ENCODE results near the gene PPP1R3G. TPM values are rescaled to one million over a fixed set of nuclear protein-coding genes. Genes with fewer than 3 reads are reported as not detected.

Gene PPP1R3G
- total and polyA plus RNA-seq, 2 of the 13 experiments (the other 11 are each of a cell fraction or from before 2014, with no cell fraction given) = 1.2 to 1.3 TPM

- TF ChIP-seq ZNF609 (CRISPR knock-in tag; IDR thresholded peaks at IDR 0.05; ENCODE audit: borderline replicate concordance) (no peak), TFE3 (CRISPR knock-in tag; IDR thresholded peaks at IDR 0.05) (no peak)
Measured at GRCh38 chr6:5102267-5102970, 17.3 kb downstream of the PPP1R3G start (continued).

- no peaks in the 10 kb centered on the region for H3K9me3 ChIP-seq (ENCODE audit: low read length)
- BruUV-seq (replicated peaks) = no TSS peak
- no peaks in the 10 kb centered on the region for H3K79me2 ChIP-seq (ENCODE audit: insufficient read depth, low read length)
- ChIA-PET CTCF (ENCODE audit: low intra/inter-chr PET ratio, low total read pairs) (no interaction called here), POLR2A (no interaction called here)
- FAIRE-seq = no peak
- no peak for DNase-seq (ENCODE audit: low spot score)
- H3K4me2 ChIP-seq (ENCODE audit: low read depth, low read length) = no peak overlapping the region
- no peaks in the 10 kb centered on the region for H4K20me1 ChIP-seq (ENCODE audit: insufficient read depth, low read length)
- intact Hi-C loops (cut with micrococcal nuclease; ENCODE audit: unreplicated experiment) = no loop called here
- peaks cover 0 to 2% of the 10 kb centered on the region in 2 experiments; a peak in 2 of 5 replicates for H3K36me3 ChIP-seq (replicated peaks in 1 of 2; ENCODE audit: control insufficient read depth in 1 of 2, insufficient read depth in 2 of 2, low read length in 2 of 2)
- in situ Hi-C loops (cut with HindIII; ENCODE audit: extremely low pct_ligation_motif_present, low pct_unique_long_range_greater_than_20kb) = no loop called here
- H3K27me3 ChIP-seq (ENCODE audit: control insufficient read depth in 1 of 2, insufficient read depth in 2 of 2, low read length in 2 of 2) = no peaks in the 10 kb centered on the region
- H3K4me3 ChIP-seq (replicated peaks in 1 of 3; ENCODE audit: insufficient read depth in 1 of 3, low read depth in 2 of 3, low read length in 3 of 3) = no peak overlapping the region
- H3K4me1 ChIP-seq (ENCODE audit: insufficient read depth, low read length) = no peaks in the 10 kb centered on the region
- no peak overlapping the region for H2AFZ ChIP-seq (ENCODE audit: low read length)
- no peak overlapping the region for H3K9ac ChIP-seq (ENCODE audit: insufficient read depth, low read depth, low read length)
- no peak for ATAC-seq
- WGBS (ENCODE audit: low lambda C conversion rate) = 93% methylated on average over 8 of the region's 8 CpGs
- H3K27ac ChIP-seq (ENCODE audit: extremely low read length, insufficient read depth, low read length) = no peak overlapping the region
- TF ChIP-seq, protein P1, sequence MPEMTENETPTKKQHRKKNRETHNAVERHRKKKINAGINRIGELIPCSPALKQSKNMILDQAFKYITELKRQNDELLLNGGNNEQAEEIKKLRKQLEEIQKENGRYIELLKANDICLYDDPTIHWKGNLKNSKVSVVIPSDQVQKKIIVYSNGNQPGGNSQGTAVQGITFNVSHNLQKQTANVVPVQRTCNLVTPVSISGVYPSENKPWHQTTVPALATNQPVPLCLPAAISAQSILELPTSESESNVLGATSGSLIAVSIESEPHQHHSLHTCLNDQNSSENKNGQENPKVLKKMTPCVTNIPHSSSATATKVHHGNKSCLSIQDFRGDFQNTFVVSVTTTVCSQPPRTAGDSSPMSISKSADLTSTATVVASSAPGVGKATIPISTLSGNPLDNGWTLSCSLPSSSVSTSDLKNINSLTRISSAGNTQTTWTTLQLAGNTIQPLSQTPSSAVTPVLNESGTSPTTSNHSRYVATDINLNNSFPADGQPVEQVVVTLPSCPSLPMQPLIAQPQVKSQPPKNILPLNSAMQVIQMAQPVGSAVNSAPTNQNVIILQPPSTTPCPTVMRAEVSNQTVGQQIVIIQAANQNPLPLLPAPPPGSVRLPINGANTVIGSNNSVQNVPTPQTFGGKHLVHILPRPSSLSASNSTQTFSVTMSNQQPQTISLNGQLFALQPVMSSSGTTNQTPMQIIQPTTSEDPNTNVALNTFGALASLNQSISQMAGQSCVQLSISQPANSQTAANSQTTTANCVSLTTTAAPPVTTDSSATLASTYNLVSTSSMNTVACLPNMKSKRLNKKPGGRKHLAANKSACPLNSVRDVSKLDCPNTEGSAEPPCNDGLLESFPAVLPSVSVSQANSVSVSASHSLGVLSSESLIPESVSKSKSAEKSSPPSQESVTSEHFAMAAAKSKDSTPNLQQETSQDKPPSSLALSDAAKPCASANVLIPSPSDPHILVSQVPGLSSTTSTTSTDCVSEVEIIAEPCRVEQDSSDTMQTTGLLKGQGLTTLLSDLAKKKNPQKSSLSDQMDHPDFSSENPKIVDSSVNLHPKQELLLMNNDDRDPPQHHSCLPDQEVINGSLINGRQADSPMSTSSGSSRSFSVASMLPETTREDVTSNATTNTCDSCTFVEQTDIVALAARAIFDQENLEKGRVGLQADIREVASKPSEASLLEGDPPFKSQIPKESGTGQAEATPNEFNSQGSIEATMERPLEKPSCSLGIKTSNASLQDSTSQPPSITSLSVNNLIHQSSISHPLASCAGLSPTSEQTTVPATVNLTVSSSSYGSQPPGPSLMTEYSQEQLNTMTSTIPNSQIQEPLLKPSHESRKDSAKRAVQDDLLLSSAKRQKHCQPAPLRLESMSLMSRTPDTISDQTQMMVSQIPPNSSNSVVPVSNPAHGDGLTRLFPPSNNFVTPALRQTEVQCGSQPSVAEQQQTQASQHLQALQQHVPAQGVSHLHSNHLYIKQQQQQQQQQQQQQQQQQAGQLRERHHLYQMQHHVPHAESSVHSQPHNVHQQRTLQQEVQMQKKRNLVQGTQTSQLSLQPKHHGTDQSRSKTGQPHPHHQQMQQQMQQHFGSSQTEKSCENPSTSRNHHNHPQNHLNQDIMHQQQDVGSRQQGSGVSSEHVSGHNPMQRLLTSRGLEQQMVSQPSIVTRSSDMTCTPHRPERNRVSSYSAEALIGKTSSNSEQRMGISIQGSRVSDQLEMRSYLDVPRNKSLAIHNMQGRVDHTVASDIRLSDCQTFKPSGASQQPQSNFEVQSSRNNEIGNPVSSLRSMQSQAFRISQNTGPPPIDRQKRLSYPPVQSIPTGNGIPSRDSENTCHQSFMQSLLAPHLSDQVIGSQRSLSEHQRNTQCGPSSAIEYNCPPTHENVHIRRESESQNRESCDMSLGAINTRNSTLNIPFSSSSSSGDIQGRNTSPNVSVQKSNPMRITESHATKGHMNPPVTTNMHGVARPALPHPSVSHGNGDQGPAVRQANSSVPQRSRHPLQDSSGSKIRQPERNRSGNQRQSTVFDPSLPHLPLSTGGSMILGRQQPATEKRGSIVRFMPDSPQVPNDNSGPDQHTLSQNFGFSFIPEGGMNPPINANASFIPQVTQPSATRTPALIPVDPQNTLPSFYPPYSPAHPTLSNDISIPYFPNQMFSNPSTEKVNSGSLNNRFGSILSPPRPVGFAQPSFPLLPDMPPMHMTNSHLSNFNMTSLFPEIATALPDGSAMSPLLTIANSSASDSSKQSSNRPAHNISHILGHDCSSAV (CRISPR knock-in tag; IDR thresholded peaks at IDR 0.05; ENCODE audit: borderline replicate concordance) = no peak
- TF ChIP-seq NFKBIZ (CRISPR knock-in tag; IDR thresholded peaks at IDR 0.05) (no peak), ZNF781 (CRISPR knock-in tag; IDR thresholded peaks at IDR 0.05; ENCODE audit: borderline replicate concordance, not compliant biosample characterization) (no peak), ZNF724P (CRISPR knock-in tag; IDR thresholded peaks at IDR 0.05; ENCODE audit: borderline replicate concordance) (no peak), ZNF790 (CRISPR knock-in tag; IDR thresholded peaks at IDR 0.05; ENCODE audit: borderline replicate concordance) (no peak)
Measured at GRCh38 chr6:5103250-5103649, 18.1 kb downstream of the PPP1R3G start.
